GM12878 (cell line): Measurements from ENCODE around the gene TMC8. TPM values are rescaled to one million over a fixed set of nuclear protein-coding genes. Genes with fewer than 3 reads are reported as not detected.
A peak's percentile ranks its signal among the peaks of the same experiment; 100 is the strongest.

Experiments used
- BCL11A ChIP-seq: IDR thresholded peaks from 2 replicates; pipeline ENCODE4 v1.6.1; 2011; ENCODE audit warnings: low read depth, low read length
- BMI1 ChIP-seq: fragments of 450-650 bp; IDR thresholded peaks from 2 replicates; pipeline ENCODE4 v1.6.1; 2016; ENCODE audit warnings: mild to moderate bottlenecking, moderate library complexity, borderline replicate concordance
- CHD2 ChIP-seq: IDR thresholded peaks from 2 replicates; pipeline ENCODE4 v1.6.1; 2011; ENCODE audit warnings: low read depth, low read length, improper control_type of control experiment, borderline replicate concordance
- EED ChIP-seq: sonication (generic); IDR thresholded peaks from 2 replicates; pipeline ENCODE4 v1.6.1; 2016; ENCODE audit warnings: antibody characterized with exemption, low read depth
- FOXK2 ChIP-seq: fragments of 450-650 bp; IDR thresholded peaks from 2 replicates; pipeline ENCODE4 v1.6.1; 2017; ENCODE audit warnings: mild to moderate bottlenecking, moderate library complexity
- LARP7 ChIP-seq: fragments of 450-650 bp; IDR thresholded peaks from 2 replicates; pipeline ENCODE4 v1.6.1; 2017; ENCODE audit warnings: mild to moderate bottlenecking
- STAT3 ChIP-seq: IDR thresholded peaks from 2 replicates; pipeline ENCODE4 v1.6.1; 2011; ENCODE audit warnings: low read depth, low read length, improper control_type of control experiment
- polyA plus RNA-seq, 11 experiments: library from polyadenylated mRNA; depleted of rRNA in 4 of 11; unstranded in 6 of 11; stranded (reverse) in 5 of 11; fragments of >200 nt; fragmentation: Nextera tagmentation in 4 of 11; fragmentation: Illumina TruSeq in 1 of 11; extraction: Ambion mirVana in 4 of 11; extraction: Trizol in 1 of 11; gene quantifications; 1 replicate in 1 of 11; 2 replicates in 10 of 11; pipeline versions ENCODE4 v1.2.1 to v1.2.3, GENCODE V29; 2011 to 2016; ENCODE audit warnings: inconsistent platforms in 2 of 11, missing spikeins in 2 of 11, low read depth in 1 of 11
- total RNA-seq, 4 experiments: library from RNA; depleted of rRNA in 3 of 4; stranded (reverse); fragments of >200 nt in 3 of 4; fragmentation: Illumina TruSeq in 1 of 4; extraction: Trizol in 1 of 4; gene quantifications; 2 replicates each; pipeline versions ENCODE4 v1.2.1 to v1.2.3, GENCODE V29; 2013 to 2021
- TF ChIP-seq, protein P1 (sequence below): fragments of 450-650 bp; IDR thresholded peaks from 2 replicates; pipeline ENCODE4 v1.6.1; 2018; ENCODE audit warnings: mild to moderate bottlenecking, low read depth, moderate library complexity; ENCODE audit not compliant: partially characterized antibody
- TF ChIP-seq, protein P2 (sequence below): fragments of 450-650 bp; IDR thresholded peaks from 2 replicates; pipeline ENCODE4 v1.6.1; 2017; ENCODE audit warnings: mild to moderate bottlenecking, moderate library complexity
- TF ChIP-seq, protein P3 (sequence below): IDR thresholded peaks from 2 replicates; pipeline ENCODE4 v1.6.1; 2012; ENCODE audit warnings: low read length, inconsistent platforms
- TF ChIP-seq, protein P4 (sequence below): fragments of 450-650 bp; IDR thresholded peaks from 2 replicates; pipeline ENCODE4 v1.6.1; 2017; ENCODE audit warnings: mild to moderate bottlenecking, moderate library complexity
- TF ChIP-seq, protein P5 (sequence below): fragments of 450-650 bp; IDR thresholded peaks from 2 replicates; pipeline ENCODE4 v1.6.1; 2016; ENCODE audit warnings: mild to moderate bottlenecking

Gene TMC8
- total and polyA plus RNA-seq, 10 of the 15 experiments (the other 5 are each of a cell fraction or from before 2014, with no cell fraction given) = 2.7 to 128 (median 40.0) TPM

DNA sequence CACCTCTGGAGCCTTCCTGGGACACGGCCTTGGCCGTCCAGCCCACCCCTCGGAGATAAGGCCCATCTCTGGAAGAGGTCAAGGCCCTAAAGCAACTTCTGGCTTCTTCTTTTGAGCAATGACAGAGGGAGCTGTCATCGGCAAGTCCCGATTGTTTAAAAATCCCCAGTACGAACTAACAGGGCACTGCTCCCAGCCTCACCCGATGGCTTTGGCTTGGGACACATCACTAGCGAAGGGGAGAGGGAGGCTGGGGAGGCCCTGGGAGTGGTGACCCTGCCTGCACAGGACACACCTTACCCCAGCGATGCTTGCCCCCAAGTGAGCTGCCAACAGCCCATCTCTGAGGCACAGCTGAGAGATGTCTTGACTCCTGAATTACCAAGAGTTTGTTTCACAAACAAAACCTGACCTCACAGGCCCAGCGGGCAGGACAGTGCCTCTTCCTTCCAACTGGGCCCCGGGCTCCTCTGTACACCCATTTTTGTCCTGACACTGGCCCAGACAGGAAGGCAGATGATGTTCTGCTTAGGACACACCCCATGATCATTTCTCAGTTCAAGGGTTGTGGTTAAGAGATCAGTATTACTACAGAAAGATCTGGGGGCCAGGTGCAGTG lies 42.6 kb downstream of the TMC8 start (continued):
- TF ChIP-seq, protein P1, sequence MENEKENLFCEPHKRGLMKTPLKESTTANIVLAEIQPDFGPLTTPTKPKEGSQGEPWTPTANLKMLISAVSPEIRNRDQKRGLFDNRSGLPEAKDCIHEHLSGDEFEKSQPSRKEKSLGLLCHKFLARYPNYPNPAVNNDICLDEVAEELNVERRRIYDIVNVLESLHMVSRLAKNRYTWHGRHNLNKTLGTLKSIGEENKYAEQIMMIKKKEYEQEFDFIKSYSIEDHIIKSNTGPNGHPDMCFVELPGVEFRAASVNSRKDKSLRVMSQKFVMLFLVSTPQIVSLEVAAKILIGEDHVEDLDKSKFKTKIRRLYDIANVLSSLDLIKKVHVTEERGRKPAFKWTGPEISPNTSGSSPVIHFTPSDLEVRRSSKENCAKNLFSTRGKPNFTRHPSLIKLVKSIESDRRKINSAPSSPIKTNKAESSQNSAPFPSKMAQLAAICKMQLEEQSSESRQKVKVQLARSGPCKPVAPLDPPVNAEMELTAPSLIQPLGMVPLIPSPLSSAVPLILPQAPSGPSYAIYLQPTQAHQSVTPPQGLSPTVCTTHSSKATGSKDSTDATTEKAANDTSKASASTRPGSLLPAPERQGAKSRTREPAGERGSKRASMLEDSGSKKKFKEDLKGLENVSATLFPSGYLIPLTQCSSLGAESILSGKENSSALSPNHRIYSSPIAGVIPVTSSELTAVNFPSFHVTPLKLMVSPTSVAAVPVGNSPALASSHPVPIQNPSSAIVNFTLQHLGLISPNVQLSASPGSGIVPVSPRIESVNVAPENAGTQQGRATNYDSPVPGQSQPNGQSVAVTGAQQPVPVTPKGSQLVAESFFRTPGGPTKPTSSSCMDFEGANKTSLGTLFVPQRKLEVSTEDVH = no peak
- TF ChIP-seq BMI1 (no peak), BCL11A (0 out of 2 replicates have a peak, but pooled peaks have one; percentile 1), EED (peak; percentile 55), STAT3 (no peak), FOXK2 (no peak), LARP7 (0 out of 2 replicates have a peak, but pooled peaks have one; percentile 14), CHD2 (no peak)
- TF ChIP-seq, protein P2, sequence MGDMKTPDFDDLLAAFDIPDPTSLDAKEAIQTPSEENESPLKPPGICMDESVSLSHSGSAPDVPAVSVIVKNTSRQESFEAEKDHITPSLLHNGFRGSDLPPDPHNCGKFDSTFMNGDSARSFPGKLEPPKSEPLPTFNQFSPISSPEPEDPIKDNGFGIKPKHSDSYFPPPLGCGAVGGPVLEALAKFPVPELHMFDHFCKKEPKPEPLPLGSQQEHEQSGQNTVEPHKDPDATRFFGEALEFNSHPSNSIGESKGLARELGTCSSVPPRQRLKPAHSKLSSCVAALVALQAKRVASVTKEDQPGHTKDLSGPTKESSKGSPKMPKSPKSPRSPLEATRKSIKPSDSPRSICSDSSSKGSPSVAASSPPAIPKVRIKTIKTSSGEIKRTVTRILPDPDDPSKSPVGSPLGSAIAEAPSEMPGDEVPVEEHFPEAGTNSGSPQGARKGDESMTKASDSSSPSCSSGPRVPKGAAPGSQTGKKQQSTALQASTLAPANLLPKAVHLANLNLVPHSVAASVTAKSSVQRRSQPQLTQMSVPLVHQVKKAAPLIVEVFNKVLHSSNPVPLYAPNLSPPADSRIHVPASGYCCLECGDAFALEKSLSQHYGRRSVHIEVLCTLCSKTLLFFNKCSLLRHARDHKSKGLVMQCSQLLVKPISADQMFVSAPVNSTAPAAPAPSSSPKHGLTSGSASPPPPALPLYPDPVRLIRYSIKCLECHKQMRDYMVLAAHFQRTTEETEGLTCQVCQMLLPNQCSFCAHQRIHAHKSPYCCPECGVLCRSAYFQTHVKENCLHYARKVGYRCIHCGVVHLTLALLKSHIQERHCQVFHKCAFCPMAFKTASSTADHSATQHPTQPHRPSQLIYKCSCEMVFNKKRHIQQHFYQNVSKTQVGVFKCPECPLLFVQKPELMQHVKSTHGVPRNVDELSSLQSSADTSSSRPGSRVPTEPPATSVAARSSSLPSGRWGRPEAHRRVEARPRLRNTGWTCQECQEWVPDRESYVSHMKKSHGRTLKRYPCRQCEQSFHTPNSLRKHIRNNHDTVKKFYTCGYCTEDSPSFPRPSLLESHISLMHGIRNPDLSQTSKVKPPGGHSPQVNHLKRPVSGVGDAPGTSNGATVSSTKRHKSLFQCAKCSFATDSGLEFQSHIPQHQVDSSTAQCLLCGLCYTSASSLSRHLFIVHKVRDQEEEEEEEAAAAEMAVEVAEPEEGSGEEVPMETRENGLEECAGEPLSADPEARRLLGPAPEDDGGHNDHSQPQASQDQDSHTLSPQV = no peak
- TF ChIP-seq, protein P3, sequence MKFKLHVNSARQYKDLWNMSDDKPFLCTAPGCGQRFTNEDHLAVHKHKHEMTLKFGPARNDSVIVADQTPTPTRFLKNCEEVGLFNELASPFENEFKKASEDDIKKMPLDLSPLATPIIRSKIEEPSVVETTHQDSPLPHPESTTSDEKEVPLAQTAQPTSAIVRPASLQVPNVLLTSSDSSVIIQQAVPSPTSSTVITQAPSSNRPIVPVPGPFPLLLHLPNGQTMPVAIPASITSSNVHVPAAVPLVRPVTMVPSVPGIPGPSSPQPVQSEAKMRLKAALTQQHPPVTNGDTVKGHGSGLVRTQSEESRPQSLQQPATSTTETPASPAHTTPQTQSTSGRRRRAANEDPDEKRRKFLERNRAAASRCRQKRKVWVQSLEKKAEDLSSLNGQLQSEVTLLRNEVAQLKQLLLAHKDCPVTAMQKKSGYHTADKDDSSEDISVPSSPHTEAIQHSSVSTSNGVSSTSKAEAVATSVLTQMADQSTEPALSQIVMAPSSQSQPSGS = peak; percentile 44; the same call in 1 of the 2 replicates
- TF ChIP-seq, protein P4, sequence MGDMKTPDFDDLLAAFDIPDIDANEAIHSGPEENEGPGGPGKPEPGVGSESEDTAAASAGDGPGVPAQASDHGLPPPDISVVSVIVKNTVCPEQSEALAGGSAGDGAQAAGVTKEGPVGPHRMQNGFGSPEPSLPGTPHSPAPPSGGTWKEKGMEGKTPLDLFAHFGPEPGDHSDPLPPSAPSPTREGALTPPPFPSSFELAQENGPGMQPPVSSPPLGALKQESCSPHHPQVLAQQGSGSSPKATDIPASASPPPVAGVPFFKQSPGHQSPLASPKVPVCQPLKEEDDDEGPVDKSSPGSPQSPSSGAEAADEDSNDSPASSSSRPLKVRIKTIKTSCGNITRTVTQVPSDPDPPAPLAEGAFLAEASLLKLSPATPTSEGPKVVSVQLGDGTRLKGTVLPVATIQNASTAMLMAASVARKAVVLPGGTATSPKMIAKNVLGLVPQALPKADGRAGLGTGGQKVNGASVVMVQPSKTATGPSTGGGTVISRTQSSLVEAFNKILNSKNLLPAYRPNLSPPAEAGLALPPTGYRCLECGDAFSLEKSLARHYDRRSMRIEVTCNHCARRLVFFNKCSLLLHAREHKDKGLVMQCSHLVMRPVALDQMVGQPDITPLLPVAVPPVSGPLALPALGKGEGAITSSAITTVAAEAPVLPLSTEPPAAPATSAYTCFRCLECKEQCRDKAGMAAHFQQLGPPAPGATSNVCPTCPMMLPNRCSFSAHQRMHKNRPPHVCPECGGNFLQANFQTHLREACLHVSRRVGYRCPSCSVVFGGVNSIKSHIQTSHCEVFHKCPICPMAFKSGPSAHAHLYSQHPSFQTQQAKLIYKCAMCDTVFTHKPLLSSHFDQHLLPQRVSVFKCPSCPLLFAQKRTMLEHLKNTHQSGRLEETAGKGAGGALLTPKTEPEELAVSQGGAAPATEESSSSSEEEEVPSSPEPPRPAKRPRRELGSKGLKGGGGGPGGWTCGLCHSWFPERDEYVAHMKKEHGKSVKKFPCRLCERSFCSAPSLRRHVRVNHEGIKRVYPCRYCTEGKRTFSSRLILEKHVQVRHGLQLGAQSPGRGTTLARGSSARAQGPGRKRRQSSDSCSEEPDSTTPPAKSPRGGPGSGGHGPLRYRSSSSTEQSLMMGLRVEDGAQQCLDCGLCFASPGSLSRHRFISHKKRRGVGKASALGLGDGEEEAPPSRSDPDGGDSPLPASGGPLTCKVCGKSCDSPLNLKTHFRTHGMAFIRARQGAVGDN = peak; percentile 77
- TF ChIP-seq, protein P5, sequence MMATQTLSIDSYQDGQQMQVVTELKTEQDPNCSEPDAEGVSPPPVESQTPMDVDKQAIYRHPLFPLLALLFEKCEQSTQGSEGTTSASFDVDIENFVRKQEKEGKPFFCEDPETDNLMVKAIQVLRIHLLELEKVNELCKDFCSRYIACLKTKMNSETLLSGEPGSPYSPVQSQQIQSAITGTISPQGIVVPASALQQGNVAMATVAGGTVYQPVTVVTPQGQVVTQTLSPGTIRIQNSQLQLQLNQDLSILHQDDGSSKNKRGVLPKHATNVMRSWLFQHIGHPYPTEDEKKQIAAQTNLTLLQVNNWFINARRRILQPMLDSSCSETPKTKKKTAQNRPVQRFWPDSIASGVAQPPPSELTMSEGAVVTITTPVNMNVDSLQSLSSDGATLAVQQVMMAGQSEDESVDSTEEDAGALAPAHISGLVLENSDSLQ = peak; percentile 3; the same call in 1 of the 2 replicates
